Measurements from ENCODE around the gene TK2.

- TF ChIP-seq CTCF (IDR thresholded peaks at IDR 0.05) (no peak), POLR2AphosphoS5 (IDR thresholded peaks at IDR 0.05) (no peak), POLR2A (IDR thresholded peaks at IDR 0.05) (no peak), EP300 (IDR thresholded peaks at IDR 0.05) (no peak)
Measured at GRCh38 chr16:66563574-66564334, 13.8 kb upstream of the TK2 start.
